Measurements from ENCODE around the gene COL4A6.

Gene COL4A6

DNA sequence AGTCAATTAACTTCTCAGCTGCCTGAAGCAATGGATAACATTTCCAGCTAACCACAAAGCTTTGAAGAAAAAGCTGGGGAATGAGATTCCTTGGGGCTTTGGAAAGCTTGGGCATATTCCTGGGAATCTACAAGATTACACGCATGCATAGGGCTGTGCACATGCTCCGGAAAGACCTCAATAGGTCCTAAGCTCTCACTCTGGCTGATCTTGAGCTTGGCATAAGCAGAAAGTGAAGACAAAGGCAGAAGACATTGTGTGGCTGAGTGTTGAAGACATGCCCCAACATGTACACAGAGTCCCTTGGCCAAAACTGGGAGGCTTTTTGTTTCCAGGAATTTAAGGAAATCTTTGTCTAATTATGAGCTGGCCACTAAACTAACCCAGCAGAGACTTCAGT, 315.5 kb downstream of the COL4A6 start:
- Histone ChIP-seq H3K4me1 (no peaks in the 10 kb centered on the region), H3K9me3 (ENCODE audit: control insufficient read depth, low read length) (no peaks in the 10 kb centered on the region), H3K9ac (no peak overlapping the region), H3K27me3 (ENCODE audit: control insufficient read depth, insufficient read depth, low read length) (no peaks in the 10 kb centered on the region), H3K4me3 (ENCODE audit: low read depth, low read length) (no peak overlapping the region), H3K79me2 (no peaks in the 10 kb centered on the region), H3K4me2 (ENCODE audit: low read length) (no peak overlapping the region), H3K36me3 (ENCODE audit: control insufficient read depth, insufficient read depth, low read length) (no peaks in the 10 kb centered on the region), H3K27ac (no peak overlapping the region), H2AFZ (no peak overlapping the region)
- TF ChIP-seq, protein P1, sequence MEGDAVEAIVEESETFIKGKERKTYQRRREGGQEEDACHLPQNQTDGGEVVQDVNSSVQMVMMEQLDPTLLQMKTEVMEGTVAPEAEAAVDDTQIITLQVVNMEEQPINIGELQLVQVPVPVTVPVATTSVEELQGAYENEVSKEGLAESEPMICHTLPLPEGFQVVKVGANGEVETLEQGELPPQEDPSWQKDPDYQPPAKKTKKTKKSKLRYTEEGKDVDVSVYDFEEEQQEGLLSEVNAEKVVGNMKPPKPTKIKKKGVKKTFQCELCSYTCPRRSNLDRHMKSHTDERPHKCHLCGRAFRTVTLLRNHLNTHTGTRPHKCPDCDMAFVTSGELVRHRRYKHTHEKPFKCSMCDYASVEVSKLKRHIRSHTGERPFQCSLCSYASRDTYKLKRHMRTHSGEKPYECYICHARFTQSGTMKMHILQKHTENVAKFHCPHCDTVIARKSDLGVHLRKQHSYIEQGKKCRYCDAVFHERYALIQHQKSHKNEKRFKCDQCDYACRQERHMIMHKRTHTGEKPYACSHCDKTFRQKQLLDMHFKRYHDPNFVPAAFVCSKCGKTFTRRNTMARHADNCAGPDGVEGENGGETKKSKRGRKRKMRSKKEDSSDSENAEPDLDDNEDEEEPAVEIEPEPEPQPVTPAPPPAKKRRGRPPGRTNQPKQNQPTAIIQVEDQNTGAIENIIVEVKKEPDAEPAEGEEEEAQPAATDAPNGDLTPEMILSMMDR (IDR thresholded peaks at IDR 0.05) = no peak

DNA sequence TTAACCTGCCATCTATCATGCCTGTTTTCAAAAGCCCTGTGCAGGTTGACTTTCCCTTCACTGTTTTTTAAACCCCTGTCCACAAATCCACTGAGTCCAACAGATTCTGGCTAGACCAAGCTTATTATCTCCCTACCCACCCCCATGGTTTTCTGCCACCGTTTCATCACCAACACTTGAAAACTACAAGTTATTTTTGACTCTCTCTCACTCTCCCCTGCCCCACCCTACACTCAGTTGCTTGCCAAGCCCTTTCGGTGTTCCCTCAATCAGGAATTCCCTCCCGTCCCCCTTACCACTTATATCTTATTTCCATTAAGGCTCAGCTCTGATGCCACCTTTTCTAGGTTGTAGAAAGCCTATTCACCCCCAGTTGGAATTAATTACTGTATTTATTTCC, 316.9 kb downstream of the COL4A6 start:
- Histone ChIP-seq H3K9me3 (ENCODE audit: control insufficient read depth, low read length) (no peaks in the 10 kb centered on the region), H3K27me3 (ENCODE audit: control insufficient read depth, insufficient read depth, low read length) (no peaks in the 10 kb centered on the region), H2AFZ (no peak overlapping the region), H3K36me3 (ENCODE audit: control insufficient read depth, insufficient read depth, low read length) (no peaks in the 10 kb centered on the region), H3K4me2 (ENCODE audit: low read length) (no peak overlapping the region), H3K79me2 (no peaks in the 10 kb centered on the region), H3K9ac (no peak overlapping the region), H3K4me3 (ENCODE audit: low read depth, low read length) (no peak overlapping the region), H3K4me1 (no peaks in the 10 kb centered on the region), H3K27ac (no peak overlapping the region)
- TF ChIP-seq, protein P1 (IDR thresholded peaks at IDR 0.05) = no peak

GRCh38 chrX:108117988-108118387, 320.2 kb downstream of the COL4A6 start:
- Histone ChIP-seq H2AFZ (no peak overlapping the region), H3K4me2 (ENCODE audit: low read length) (no peak overlapping the region), H3K27me3 (ENCODE audit: control insufficient read depth, insufficient read depth, low read length) (no peaks in the 10 kb centered on the region), H3K36me3 (ENCODE audit: control insufficient read depth, insufficient read depth, low read length) (no peaks in the 10 kb centered on the region), H3K9ac (no peak overlapping the region), H3K4me3 (ENCODE audit: low read depth, low read length) (no peak overlapping the region), H3K9me3 (ENCODE audit: control insufficient read depth, low read length) (no peaks in the 10 kb centered on the region), H3K27ac (no peak overlapping the region), H3K4me1 (no peaks in the 10 kb centered on the region), H3K79me2 (no peaks in the 10 kb centered on the region)
- TF ChIP-seq, protein P1 (IDR thresholded peaks at IDR 0.05) = no peak

GRCh38 chrX:108114541-108114940, 323.7 kb downstream of the COL4A6 start:
- H3K9me3 ChIP-seq (ENCODE audit: control insufficient read depth, low read length) = no peaks in the 10 kb centered on the region
- no peak overlapping the region for H3K9ac ChIP-seq
- TF ChIP-seq, protein P1 (IDR thresholded peaks at IDR 0.05) = no peak
- no peak overlapping the region for H2AFZ ChIP-seq
- H3K4me2 ChIP-seq (ENCODE audit: low read length) = no peak overlapping the region
- H3K36me3 ChIP-seq (ENCODE audit: control insufficient read depth, insufficient read depth, low read length) = no peaks in the 10 kb centered on the region
- H3K27ac ChIP-seq = no peak overlapping the region
- no peaks in the 10 kb centered on the region for H3K4me1 ChIP-seq
- no peaks in the 10 kb centered on the region for H3K79me2 ChIP-seq
- no peak overlapping the region for H3K4me3 ChIP-seq (ENCODE audit: low read depth, low read length)
- H3K27me3 ChIP-seq (ENCODE audit: control insufficient read depth, insufficient read depth, low read length) = no peaks in the 10 kb centered on the region
